ENCODE results near the gene KLRC1.

GRCh38 chr12:10498042-10498441 is 44.9 kb upstream of the KLRC1 start:
- TF ChIP-seq, protein P1, sequence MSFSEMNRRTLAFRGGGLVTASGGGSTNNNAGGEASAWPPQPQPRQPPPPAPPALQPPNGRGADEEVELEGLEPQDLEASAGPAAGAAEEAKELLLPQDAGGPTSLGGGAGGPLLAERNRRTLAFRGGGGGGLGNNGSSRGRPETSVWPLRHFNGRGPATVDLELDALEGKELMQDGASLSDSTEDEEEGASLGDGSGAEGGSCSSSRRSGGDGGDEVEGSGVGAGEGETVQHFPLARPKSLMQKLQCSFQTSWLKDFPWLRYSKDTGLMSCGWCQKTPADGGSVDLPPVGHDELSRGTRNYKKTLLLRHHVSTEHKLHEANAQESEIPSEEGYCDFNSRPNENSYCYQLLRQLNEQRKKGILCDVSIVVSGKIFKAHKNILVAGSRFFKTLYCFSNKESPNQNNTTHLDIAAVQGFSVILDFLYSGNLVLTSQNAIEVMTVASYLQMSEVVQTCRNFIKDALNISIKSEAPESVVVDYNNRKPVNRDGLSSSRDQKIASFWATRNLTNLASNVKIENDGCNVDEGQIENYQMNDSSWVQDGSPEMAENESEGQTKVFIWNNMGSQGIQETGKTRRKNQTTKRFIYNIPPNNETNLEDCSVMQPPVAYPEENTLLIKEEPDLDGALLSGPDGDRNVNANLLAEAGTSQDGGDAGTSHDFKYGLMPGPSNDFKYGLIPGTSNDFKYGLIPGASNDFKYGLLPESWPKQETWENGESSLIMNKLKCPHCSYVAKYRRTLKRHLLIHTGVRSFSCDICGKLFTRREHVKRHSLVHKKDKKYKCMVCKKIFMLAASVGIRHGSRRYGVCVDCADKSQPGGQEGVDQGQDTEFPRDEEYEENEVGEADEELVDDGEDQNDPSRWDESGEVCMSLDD (CRISPR knock-in tag; IDR thresholded peaks at IDR 0.05; ENCODE audit: borderline replicate concordance): no peak
- no peak for TF ChIP-seq ZNF772 (CRISPR knock-in tag; IDR thresholded peaks at IDR 0.05)
- TF ChIP-seq NFE2L1 (CRISPR knock-in tag; IDR thresholded peaks at IDR 0.05; ENCODE audit: borderline replicate concordance): no peak
- TF ChIP-seq ELF4 (CRISPR knock-in tag; IDR thresholded peaks at IDR 0.05; ENCODE audit: borderline replicate concordance): no peak
- TF ChIP-seq ZNF563 (CRISPR knock-in tag; IDR thresholded peaks at IDR 0.05): no peak
- TF ChIP-seq CTCF (CRISPR knock-in tag; IDR thresholded peaks at IDR 0.05): no peak
- no peak for TF ChIP-seq GATAD2A (CRISPR knock-in tag; IDR thresholded peaks at IDR 0.05)
- TF ChIP-seq ZBTB4 (CRISPR knock-in tag; IDR thresholded peaks at IDR 0.05; ENCODE audit: borderline replicate concordance): no peak
- no peak for TF ChIP-seq FOXP1 (IDR thresholded peaks at IDR 0.05)
- TF ChIP-seq FOXP1 (CRISPR knock-in tag; IDR thresholded peaks at IDR 0.05): no peak
- no peak for TF ChIP-seq ZNF580 (CRISPR knock-in tag; IDR thresholded peaks at IDR 0.05; ENCODE audit: borderline replicate concordance, low read depth)
- TF ChIP-seq KLF13 (CRISPR knock-in tag; IDR thresholded peaks at IDR 0.05): no peak
- no peak for TF ChIP-seq CEBPZ (IDR thresholded peaks at IDR 0.05; ENCODE audit: low read length)
